Caco-2 (cell line): ENCODE data around the gene RRP12. TPM values are rescaled to one million over a fixed set of nuclear protein-coding genes. Genes with fewer than 3 reads are reported as not detected.
A peak's percentile ranks its signal among the peaks of the same experiment; 100 is the strongest.

Experiments
- BruUV-seq: library from RNA; stranded (reverse); fragments of 400-500 nt; replicated peaks from 2 replicates; lab custom pipeline; 2021; lab: Mats Ljungman, UMichigan
- CTCF ChIA-PET: fragments of 300-600 bp; sonication (Branson Sonifier 250); formaldehyde crosslinking; loops from one replicate; lab custom pipeline; 2022; ENCODE audit warnings: antibody characterized with exemption; lab: Charles Lee
- POLR2A ChIA-PET: fragments of 300-600 bp; sonication (Branson Sonifier 250); formaldehyde crosslinking; loops from one replicate; lab custom pipeline; 2022; ENCODE audit warnings: antibody characterized with exemption; lab: Charles Lee
- DNase-seq, 2 experiments: peaks; one replicate each; pipeline versions ENCODE4 v3.0.0 to v3.0.0-alpha.2; 2020 to 2022
- H3K27me3 ChIP-seq: replicated peaks from 2 replicates; pipeline ENCODE4 v1.6.0; 2011; ENCODE audit warnings: low read length; ENCODE audit not compliant: control insufficient read depth, insufficient read depth
- H3K36me3 ChIP-seq: 2 replicates; pipeline ENCODE4 v1.5.1; 2011; ENCODE audit warnings: low read length; ENCODE audit not compliant: control insufficient read depth, insufficient read depth
- H3K4me1 ChIP-seq: fragments of 250-450 bp; sonication (Bioruptor Pico); 2 replicates; pipeline ENCODE4 v1.5.1; 2020; ENCODE audit warnings: mild to moderate bottlenecking
- H3K4me3 ChIP-seq: 2 replicates; pipeline ENCODE4 v1.5.1; 2011; ENCODE audit warnings: low read depth, mild to moderate bottlenecking, control low read depth, low read length
- H3K9me3 ChIP-seq: fragments of 250-450 bp; sonication (Bioruptor Pico); 2 replicates; pipeline ENCODE4 v1.5.1; 2020; ENCODE audit warnings: mild to moderate bottlenecking, moderate library complexity
- H3K27ac Mint-ChIP-seq: one replicate; pipeline ENCODE4 v1.8.0; 2022; ENCODE audit warnings: mixed read lengths; ENCODE audit not compliant: unreplicated experiment
- H3K27me3 Mint-ChIP-seq: one replicate; pipeline ENCODE4 v1.8.0; 2022; ENCODE audit warnings: mixed read lengths; ENCODE audit not compliant: insufficient read depth, unreplicated experiment
- H3K36me3 Mint-ChIP-seq: one replicate; pipeline ENCODE4 v1.8.0; 2022; ENCODE audit warnings: mild to moderate bottlenecking, mixed read lengths; ENCODE audit not compliant: insufficient read depth, unreplicated experiment
- H3K4me1 Mint-ChIP-seq: one replicate; pipeline ENCODE4 v1.8.0; 2022; ENCODE audit warnings: low read depth, mixed read lengths; ENCODE audit not compliant: unreplicated experiment
- H3K4me3 Mint-ChIP-seq: one replicate; pipeline ENCODE4 v1.8.0; 2022; ENCODE audit warnings: mild to moderate bottlenecking, moderate library complexity, mixed read lengths; ENCODE audit not compliant: unreplicated experiment
- H3K9me3 Mint-ChIP-seq: one replicate; pipeline ENCODE4 v1.8.0; 2022; ENCODE audit warnings: mixed read lengths; ENCODE audit not compliant: unreplicated experiment
- intact Hi-C: fragments of 100-400 bp; cut with micrococcal nuclease; formaldehyde crosslinking; loops from one replicate; pipeline ENCODE4 v1.10.0; 2022; ENCODE audit not compliant: unreplicated experiment
- total RNA-seq: library from RNA; stranded (reverse); gene quantifications from 2 replicates; pipeline ENCODE4 v1.2.3, GENCODE V29; 2022
- TF ChIP-seq, protein P1 (sequence below), 2 experiments: fragments of 200-600 bp in 1 of 2; IDR thresholded peaks; 1 replicate in 1 of 2; 2 replicates in 1 of 2; pipeline versions ENCODE4 v1.5.1 to v1.8.0; 2011 to 2022; ENCODE audit warnings: antibody characterized with exemption in 1 of 2, control low read depth in 1 of 2, inconsistent platforms in 1 of 2, low read depth in 1 of 2, low read length in 1 of 2, mild to moderate bottlenecking in 1 of 2, moderate library complexity in 1 of 2; ENCODE audit not compliant: insufficient read depth in 1 of 2, severe bottlenecking in 1 of 2, unreplicated experiment in 1 of 2

Gene RRP12
- total RNA-seq, 1 experiment from 2014 or later: 69.3 TPM

DNA sequence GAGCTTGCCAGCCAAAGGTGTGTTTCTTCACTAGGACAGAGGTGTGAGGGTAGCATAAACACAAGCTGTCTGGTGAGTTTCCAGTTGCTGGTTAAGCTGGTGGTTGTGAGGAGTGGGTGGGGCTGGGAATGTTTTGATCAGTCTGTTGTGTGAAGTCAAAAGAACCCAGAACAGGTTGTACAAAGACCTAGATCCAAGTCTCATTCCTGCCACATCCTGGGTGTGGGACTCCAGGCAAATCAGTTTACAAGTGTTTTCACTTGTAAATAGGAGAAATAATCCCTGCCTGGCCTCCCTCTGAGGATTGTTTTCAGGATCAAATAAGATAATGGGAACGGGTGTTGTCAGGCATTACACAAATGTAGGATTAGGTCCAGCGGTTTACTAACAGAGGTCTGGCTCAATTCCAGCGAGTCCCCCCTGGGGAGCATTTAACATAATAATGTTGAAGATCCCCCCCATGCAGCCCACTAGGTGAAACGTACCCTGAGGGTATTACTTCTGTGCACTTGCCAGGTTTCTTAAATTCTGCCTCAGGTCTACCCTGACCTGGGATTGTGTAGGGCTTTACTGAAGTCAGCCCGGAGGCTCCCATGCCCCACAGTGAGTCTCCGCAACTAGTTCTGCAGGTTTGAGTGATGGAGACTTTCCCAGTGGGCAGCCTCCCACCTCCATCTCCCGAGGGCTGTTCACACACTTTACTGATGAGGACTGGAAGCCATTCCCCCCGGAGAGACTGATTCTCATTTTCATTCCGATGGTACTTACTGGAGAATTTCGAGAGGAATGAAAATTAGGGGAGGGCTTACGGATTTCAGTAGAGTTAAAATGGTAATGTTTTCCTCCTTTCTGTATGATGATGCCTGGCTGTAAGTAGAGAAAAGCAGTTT is 64.0 kb downstream of the RRP12 start:
- Mint-ChIP-seq H3K27ac (no peak overlapping the region), H3K4me1 (peaks cover 19% of the 10 kb centered on the region), H3K27me3 (no peaks in the 10 kb centered on the region), H3K4me3 (peak overlapping the region; percentile 11), H3K36me3 (no peaks in the 10 kb centered on the region), H3K9me3 (no peaks in the 10 kb centered on the region)
- DNase-seq: peak; percentile 47 to 53
- TF ChIP-seq, protein P1, sequence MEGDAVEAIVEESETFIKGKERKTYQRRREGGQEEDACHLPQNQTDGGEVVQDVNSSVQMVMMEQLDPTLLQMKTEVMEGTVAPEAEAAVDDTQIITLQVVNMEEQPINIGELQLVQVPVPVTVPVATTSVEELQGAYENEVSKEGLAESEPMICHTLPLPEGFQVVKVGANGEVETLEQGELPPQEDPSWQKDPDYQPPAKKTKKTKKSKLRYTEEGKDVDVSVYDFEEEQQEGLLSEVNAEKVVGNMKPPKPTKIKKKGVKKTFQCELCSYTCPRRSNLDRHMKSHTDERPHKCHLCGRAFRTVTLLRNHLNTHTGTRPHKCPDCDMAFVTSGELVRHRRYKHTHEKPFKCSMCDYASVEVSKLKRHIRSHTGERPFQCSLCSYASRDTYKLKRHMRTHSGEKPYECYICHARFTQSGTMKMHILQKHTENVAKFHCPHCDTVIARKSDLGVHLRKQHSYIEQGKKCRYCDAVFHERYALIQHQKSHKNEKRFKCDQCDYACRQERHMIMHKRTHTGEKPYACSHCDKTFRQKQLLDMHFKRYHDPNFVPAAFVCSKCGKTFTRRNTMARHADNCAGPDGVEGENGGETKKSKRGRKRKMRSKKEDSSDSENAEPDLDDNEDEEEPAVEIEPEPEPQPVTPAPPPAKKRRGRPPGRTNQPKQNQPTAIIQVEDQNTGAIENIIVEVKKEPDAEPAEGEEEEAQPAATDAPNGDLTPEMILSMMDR (IDR thresholded peaks at IDR 0.05; ENCODE audit: insufficient read depth in 1 of 2, low read depth in 1 of 2, low read length in 1 of 2, severe bottlenecking in 1 of 2, unreplicated experiment in 1 of 2): no peak
- CTCF ChIA-PET: no interaction called here
- Histone ChIP-seq H3K4me1 (peaks cover 19% of the 10 kb centered on the region), H3K4me3 (no peak overlapping the region), H3K36me3 (no peaks in the 10 kb centered on the region), H3K9me3 (no peaks in the 10 kb centered on the region), H3K27me3 (no peaks in the 10 kb centered on the region)
- POLR2A ChIA-PET: interaction anchor here (0.6 kb wide), 1 partner anchor 313 kb away, joined by 3 read pairs; no protein-coding TSS in a partner anchor
- no TSS peak for BruUV-seq
- intact Hi-C loops: no loop called here

DNA sequence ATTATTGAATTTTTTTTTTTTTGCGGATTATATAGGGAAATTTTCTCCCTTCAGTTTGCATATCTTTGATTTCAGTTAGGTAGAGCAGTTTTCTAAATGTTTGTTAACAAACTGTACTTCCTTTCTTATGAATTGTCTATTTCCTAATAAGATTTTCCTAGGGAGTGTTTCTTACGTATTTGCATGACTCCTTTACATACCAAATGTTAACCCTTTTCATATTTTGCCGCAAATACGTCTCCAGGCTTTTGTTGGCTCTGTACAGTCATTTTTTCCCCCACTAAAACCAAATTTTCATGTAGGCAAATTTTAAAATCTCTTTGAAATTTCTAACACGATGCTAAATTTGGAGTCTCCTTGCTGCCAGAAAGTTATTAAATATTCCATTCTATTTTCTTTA is 64.7 kb downstream of the RRP12 start:
- H3K9me3 Mint-ChIP-seq: no peaks in the 10 kb centered on the region
- TF ChIP-seq, protein P1 (IDR thresholded peaks at IDR 0.05; ENCODE audit: insufficient read depth in 1 of 2, low read depth in 1 of 2, low read length in 1 of 2, severe bottlenecking in 1 of 2, unreplicated experiment in 1 of 2): no peak
- no TSS peak for BruUV-seq
- H3K4me3 Mint-ChIP-seq: peak overlapping the region; percentile 11
- no peaks in the 10 kb centered on the region for H3K27me3 Mint-ChIP-seq
- Histone ChIP-seq H3K27me3 (no peaks in the 10 kb centered on the region), H3K4me3 (no peak overlapping the region), H3K9me3 (no peaks in the 10 kb centered on the region), H3K36me3 (no peaks in the 10 kb centered on the region), H3K4me1 (peaks cover 21% of the 10 kb centered on the region)
- H3K4me1 Mint-ChIP-seq: peaks cover 21% of the 10 kb centered on the region
- ChIA-PET POLR2A (interaction anchor here (0.6 kb wide), 1 partner anchor 312 kb away, joined by 3 read pairs; no protein-coding TSS in a partner anchor), CTCF (no interaction called here)
- H3K36me3 Mint-ChIP-seq: no peaks in the 10 kb centered on the region
- H3K27ac Mint-ChIP-seq: no peak overlapping the region
- intact Hi-C loops: no loop called here
- no peak for DNase-seq

DNA sequence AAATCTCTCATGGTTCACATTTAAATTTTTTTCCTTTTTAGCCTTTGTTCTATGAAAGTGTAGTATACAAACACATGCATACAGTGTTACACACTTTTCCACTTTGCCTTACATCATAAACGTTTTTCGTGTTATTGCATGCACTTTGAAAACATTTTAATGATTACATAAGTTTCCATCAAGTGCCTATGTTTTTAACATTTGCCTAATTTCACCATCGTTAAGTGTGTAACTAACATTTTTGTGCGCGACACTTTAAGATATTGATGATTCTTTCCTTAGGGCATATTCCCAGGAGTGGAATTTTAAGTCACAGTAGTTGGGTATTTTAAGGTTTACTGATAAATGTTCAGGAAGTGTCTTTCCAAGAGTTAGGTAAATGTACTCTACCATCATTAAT is 65.1 kb downstream of the RRP12 start:
- intact Hi-C loops: no loop called here
- no peaks in the 10 kb centered on the region for H3K27me3 Mint-ChIP-seq
- no peaks in the 10 kb centered on the region for H3K36me3 Mint-ChIP-seq
- TF ChIP-seq, protein P1 (IDR thresholded peaks at IDR 0.05; ENCODE audit: insufficient read depth in 1 of 2, low read depth in 1 of 2, low read length in 1 of 2, severe bottlenecking in 1 of 2, unreplicated experiment in 1 of 2): no peak
- BruUV-seq: no TSS peak
- ChIA-PET CTCF (no interaction called here), POLR2A (no interaction called here)
- H3K27ac Mint-ChIP-seq: no peak overlapping the region
- no peaks in the 10 kb centered on the region for H3K9me3 Mint-ChIP-seq
- H3K9me3 ChIP-seq: no peaks in the 10 kb centered on the region
- H3K4me3 ChIP-seq: no peak overlapping the region
- H3K4me1 Mint-ChIP-seq: peaks cover 21% of the 10 kb centered on the region
- DNase-seq: no peak
- H3K27me3 ChIP-seq: no peaks in the 10 kb centered on the region
- H3K4me1 ChIP-seq: peaks cover 21% of the 10 kb centered on the region
- peaks cover 1% of the 10 kb centered on the region; the same call in 1 of the 2 replicates for H3K36me3 ChIP-seq
- no peak overlapping the region for H3K4me3 Mint-ChIP-seq
